Neuronal stem cell (in vitro differentiated cells): Measurements from ENCODE around the gene NSRP1.

Source experiments
- DNase-seq: peaks from one replicate; pipeline ENCODE4 v3.0.0-alpha.2; 2013; ENCODE audit warnings: low spot score
- H2AFZ ChIP-seq: one replicate; pipeline ENCODE4 v1.6.1; 2013; ENCODE audit warnings: mild to moderate bottlenecking, low read length, inconsistent platforms
- H2AK5ac ChIP-seq: 2 replicates; pipeline ENCODE4 v1.6.1; 2013; ENCODE audit warnings: low read depth, mild to moderate bottlenecking, inconsistent platforms, low read length, moderate library complexity, mixed read lengths
- H2BK120ac ChIP-seq: 2 replicates; pipeline ENCODE4 v1.6.1; 2013; ENCODE audit warnings: low read depth, mild to moderate bottlenecking, inconsistent platforms, low read length, moderate library complexity, mixed read lengths
- H2BK12ac ChIP-seq: one replicate; pipeline ENCODE4 v1.6.1; 2013; ENCODE audit warnings: low read length, inconsistent platforms
- H2BK15ac ChIP-seq: 2 replicates; pipeline ENCODE4 v1.6.1; 2013; ENCODE audit warnings: mild to moderate bottlenecking, low read length, inconsistent platforms, mixed read lengths
- H2BK5ac ChIP-seq: one replicate; pipeline ENCODE4 v1.6.1; 2013; ENCODE audit warnings: inconsistent platforms, mild to moderate bottlenecking, low read length, moderate library complexity
- H3K14ac ChIP-seq: one replicate; pipeline ENCODE4 v1.6.1; 2013; ENCODE audit warnings: low read length, inconsistent platforms
- H3K18ac ChIP-seq: 2 replicates; pipeline ENCODE4 v1.6.1; 2013; ENCODE audit warnings: low read length, inconsistent platforms
- H3K23ac ChIP-seq: 2 replicates; pipeline ENCODE4 v1.6.1; 2013; ENCODE audit warnings: low read depth, mild to moderate bottlenecking, mixed read lengths, low read length, inconsistent platforms; ENCODE audit not compliant: poor library complexity
- H3K27ac ChIP-seq: replicated peaks from 3 replicates; pipeline ENCODE4 v1.5.1; 2013; ENCODE audit warnings: low read length, inconsistent platforms
- H3K27me3 ChIP-seq, 3 experiments: 2 replicates each; pipeline ENCODE4 v1.6.1; 2013; ENCODE audit warnings: low read length in 3 of 3, mild to moderate bottlenecking in 2 of 3, inconsistent platforms in 1 of 3, low read depth in 1 of 3, mixed read lengths in 1 of 3, moderate library complexity in 1 of 3; ENCODE audit not compliant: control insufficient read depth in 3 of 3, insufficient read depth in 3 of 3
- H3K36me3 ChIP-seq, 2 donors: replicated peaks in 1 of 2; 2 replicates each; pipeline ENCODE4 v1.6.1; 2013; ENCODE audit warnings: low read length in 2 of 2; ENCODE audit not compliant: control insufficient read depth in 2 of 2, insufficient read depth in 2 of 2
- H3K4ac ChIP-seq: 2 replicates; pipeline ENCODE4 v1.6.1; 2013; ENCODE audit warnings: inconsistent platforms, mild to moderate bottlenecking, low read length, moderate library complexity
- H3K4me1 ChIP-seq, 2 donors: 1 replicate in 1 of 2; 2 replicates in 1 of 2; pipeline ENCODE4 v1.6.1; 2013; ENCODE audit warnings: low read length in 2 of 2, low read depth in 1 of 2; ENCODE audit not compliant: control insufficient read depth in 2 of 2, insufficient read depth in 1 of 2
- H3K4me2 ChIP-seq: one replicate; pipeline ENCODE4 v1.6.1; 2013; ENCODE audit warnings: mild to moderate bottlenecking, low read length, inconsistent platforms; ENCODE audit not compliant: insufficient read depth, poor library complexity, severe bottlenecking
- H3K4me3 ChIP-seq, 2 donors: 2 replicates each; pipeline ENCODE4 v1.5.1; 2013; ENCODE audit warnings: low read length in 2 of 2, mild to moderate bottlenecking in 2 of 2, inconsistent platforms in 1 of 2, moderate library complexity in 1 of 2
- H3K79me1 ChIP-seq: one replicate; pipeline ENCODE4 v1.6.1; 2013; ENCODE audit warnings: low read depth, mild to moderate bottlenecking, inconsistent platforms, low read length, moderate library complexity
- H3K9ac ChIP-seq: one replicate; pipeline ENCODE4 v1.6.1; 2013; ENCODE audit warnings: mild to moderate bottlenecking, low read depth, low read length, inconsistent platforms; ENCODE audit not compliant: poor library complexity
- H3K9me3 ChIP-seq, 2 donors: replicated peaks in 1 of 2; 2 replicates each; pipeline versions ENCODE3 to v1.6.1; 2013; ENCODE audit warnings: low read length in 2 of 2, mild to moderate bottlenecking in 2 of 2, inconsistent platforms in 1 of 2, low read depth in 1 of 2, mixed read lengths in 1 of 2, moderate library complexity in 1 of 2; ENCODE audit not compliant: control insufficient read depth in 2 of 2, insufficient read depth in 1 of 2
- H4K8ac ChIP-seq: one replicate; pipeline ENCODE4 v1.6.1; 2013; ENCODE audit warnings: low read depth, mild to moderate bottlenecking, inconsistent platforms, low read length, moderate library complexity
- H4K91ac ChIP-seq: one replicate; pipeline ENCODE4 v1.6.1; 2013; ENCODE audit warnings: low read length, low read depth, mild to moderate bottlenecking, inconsistent platforms; ENCODE audit not compliant: poor library complexity
- WGBS, 2 donors: extraction: QIAGEN DNeasy Blood & Tissue Kit; methylation state at CpG; one replicate each; pipeline ENCODE4 v1.1.7; 2013; ENCODE audit warnings: missing lambda C conversion rate in 2 of 2, mixed read lengths in 1 of 2; ENCODE audit not compliant: insufficient read length in 2 of 2, insufficient replicate concordance in 1 of 2; ENCODE audit errors: extremely low coverage in 2 of 2; 5-methylcytosine and 5-hydroxymethylcytosine counted together

Gene NSRP1

GRCh38 chr17:30091121-30091670, 25.4 kb upstream of the NSRP1 start:
- H3K36me3 ChIP-seq: no peaks in the 10 kb centered on the region
- H3K14ac ChIP-seq: no peak overlapping the region
- H3K4me3 ChIP-seq: no peak overlapping the region
- H3K4me1 ChIP-seq: no peaks in the 10 kb centered on the region
- no peak overlapping the region for H3K9ac ChIP-seq
- no peak overlapping the region for H4K91ac ChIP-seq
- H3K4me2 ChIP-seq: no peak overlapping the region
- H3K27me3 ChIP-seq: peaks cover 0 to 25% (median 0%) of the 10 kb centered on the region in 3 experiments
- no peak overlapping the region for H2BK5ac ChIP-seq
- H2BK120ac ChIP-seq: no peak overlapping the region
- no CpG with 5 or more reads among the region's 4 CpGs for WGBS, 2 donors
- no peak overlapping the region for H3K18ac ChIP-seq
- no peak overlapping the region for H2AFZ ChIP-seq
- no peak overlapping the region for H4K8ac ChIP-seq
- no peak overlapping the region for H2BK12ac ChIP-seq
- no peaks in the 10 kb centered on the region for H3K9me3 ChIP-seq
- H2BK15ac ChIP-seq: no peak overlapping the region
- H3K27ac ChIP-seq: no peak overlapping the region
- no peaks in the 10 kb centered on the region for H3K79me1 ChIP-seq
- H2AK5ac ChIP-seq: no peak overlapping the region
- DNase-seq: no peak
- no peak overlapping the region for H3K4ac ChIP-seq
- H3K23ac ChIP-seq: no peak overlapping the region

GRCh38 chr17:30091771-30092170, 24.8 kb upstream of the NSRP1 start:
- H4K91ac ChIP-seq: no peak overlapping the region
- H2BK12ac ChIP-seq: no peak overlapping the region
- H3K4ac ChIP-seq: no peak overlapping the region
- no peak overlapping the region for H2BK120ac ChIP-seq
- H3K4me3 ChIP-seq: no peak overlapping the region
- no peak overlapping the region for H2AFZ ChIP-seq
- no peak overlapping the region for H3K23ac ChIP-seq
- no peak overlapping the region for H2BK5ac ChIP-seq
- H3K27me3 ChIP-seq: peaks cover 0 to 25% (median 0%) of the 10 kb centered on the region in 3 experiments
- no peak for DNase-seq
- H2BK15ac ChIP-seq: no peak overlapping the region
- no peaks in the 10 kb centered on the region for H3K36me3 ChIP-seq
- H3K4me2 ChIP-seq: no peak overlapping the region
- no peak overlapping the region for H4K8ac ChIP-seq
- H3K9me3 ChIP-seq: no peaks in the 10 kb centered on the region
- H3K79me1 ChIP-seq: no peaks in the 10 kb centered on the region
- no CpG with 5 or more reads among the region's 6 CpGs for WGBS, 2 donors
- H3K18ac ChIP-seq: no peak overlapping the region
- no peaks in the 10 kb centered on the region for H3K4me1 ChIP-seq
- H3K14ac ChIP-seq: no peak overlapping the region
- no peak overlapping the region for H3K27ac ChIP-seq
- no peak overlapping the region for H2AK5ac ChIP-seq
- H3K9ac ChIP-seq: no peak overlapping the region

GRCh38 chr17:30092886-30093285, 23.7 kb upstream of the NSRP1 start:
- Histone ChIP-seq H2AK5ac (no peak overlapping the region), H3K18ac (no peak overlapping the region), H2BK120ac (no peak overlapping the region), H3K9me3 (no peaks in the 10 kb centered on the region), H2AFZ (no peak overlapping the region), H4K91ac (no peak overlapping the region), H4K8ac (no peak overlapping the region), H3K4me3 (no peak overlapping the region), H3K36me3 (no peaks in the 10 kb centered on the region), H3K14ac (no peak overlapping the region), H2BK12ac (no peak overlapping the region), H3K4me1 (no peaks in the 10 kb centered on the region), H3K23ac (no peak overlapping the region), H3K4ac (no peak overlapping the region), H3K4me2 (no peak overlapping the region), H2BK15ac (no peak overlapping the region), H3K27ac (no peak overlapping the region), H2BK5ac (no peak overlapping the region), H3K9ac (no peak overlapping the region), H3K27me3 (peaks cover 0 to 25% (median 0%) of the 10 kb centered on the region in 3 experiments), H3K79me1 (no peaks in the 10 kb centered on the region)
- no peak for DNase-seq

GRCh38 chr17:30093463-30094147, 23.0 kb upstream of the NSRP1 start:
- Histone ChIP-seq H3K14ac (no peak overlapping the region), H3K27me3 (peaks cover 0 to 25% (median 0%) of the 10 kb centered on the region in 3 experiments), H2BK5ac (no peak overlapping the region), H2AFZ (peak overlapping the region; percentile 68), H3K36me3 (no peaks in the 10 kb centered on the region), H3K9me3 (no peaks in the 10 kb centered on the region), H3K4me2 (no peak overlapping the region), H3K4me3 (no peak overlapping the region), H3K4me1 (no peaks in the 10 kb centered on the region), H2BK120ac (no peak overlapping the region), H4K91ac (no peak overlapping the region), H4K8ac (no peak overlapping the region), H2BK12ac (no peak overlapping the region), H2BK15ac (no peak overlapping the region), H3K79me1 (no peaks in the 10 kb centered on the region), H2AK5ac (no peak overlapping the region), H3K27ac (no peak overlapping the region), H3K9ac (no peak overlapping the region), H3K18ac (no peak overlapping the region), H3K4ac (no peak overlapping the region), H3K23ac (no peak overlapping the region)
- no CpG with 5 or more reads among the region's 12 CpGs for WGBS, 2 donors
- peak; percentile 84 for DNase-seq
